Gastrocnemius medialis (tissue), 4 donors: ENCODE measurements around the gene CEND1.

Experiments
- POLR2A ChIP-seq, 2 donors: fragments of 450-650 bp; IDR thresholded peaks; one replicate each; pipeline ENCODE4 v1.6.1; 2017; ENCODE audit warnings: antibody characterized with exemption in 2 of 2, mild to moderate bottlenecking in 2 of 2, moderate library complexity in 2 of 2
- TF ChIP-seq, protein P1 (sequence below), 5 experiments: fragments of 450-650 bp in 3 of 5; fragments of 200-600 bp in 2 of 5; sonication (generic) in 2 of 5; IDR thresholded peaks in 4 of 5; conservative IDR thresholded peaks in 1 of 5; 1 replicate in 4 of 5; 2 replicates in 1 of 5; pipeline ENCODE4 v1.5.1; 2016 to 2019; ENCODE audit warnings: antibody characterized with exemption in 5 of 5, mild to moderate bottlenecking in 3 of 5, moderate library complexity in 3 of 5

DNA sequence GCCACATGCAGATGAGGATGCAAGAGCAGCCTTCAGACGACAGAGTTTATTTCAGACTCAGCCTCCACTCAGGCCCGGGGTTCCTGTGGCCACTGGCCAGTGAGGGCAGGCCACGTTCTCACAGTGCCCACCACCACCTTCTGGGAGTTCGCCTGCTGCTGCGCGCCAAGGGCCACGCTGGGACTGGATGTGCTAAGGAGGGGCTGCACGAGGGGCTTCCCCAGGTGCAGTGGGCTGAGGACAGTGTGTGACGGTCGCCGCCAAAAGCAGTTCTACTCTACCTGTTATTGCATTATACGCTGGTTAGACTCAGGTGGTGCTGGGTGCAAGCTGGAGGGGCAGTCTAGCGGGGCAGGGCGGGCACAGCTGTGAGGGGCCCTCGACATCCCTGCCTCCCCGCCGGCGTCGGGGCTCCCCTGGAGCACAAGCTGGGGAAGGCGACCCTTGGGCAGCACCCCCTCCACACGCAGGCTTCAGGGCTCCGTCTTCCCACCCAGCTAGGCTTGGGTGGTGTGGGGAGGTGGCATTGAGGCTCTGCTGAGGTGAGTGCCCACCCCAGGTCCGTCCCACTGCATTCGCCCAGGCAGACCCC lies 2.7 kb downstream of the CEND1 start:
- TF ChIP-seq, protein P1, sequence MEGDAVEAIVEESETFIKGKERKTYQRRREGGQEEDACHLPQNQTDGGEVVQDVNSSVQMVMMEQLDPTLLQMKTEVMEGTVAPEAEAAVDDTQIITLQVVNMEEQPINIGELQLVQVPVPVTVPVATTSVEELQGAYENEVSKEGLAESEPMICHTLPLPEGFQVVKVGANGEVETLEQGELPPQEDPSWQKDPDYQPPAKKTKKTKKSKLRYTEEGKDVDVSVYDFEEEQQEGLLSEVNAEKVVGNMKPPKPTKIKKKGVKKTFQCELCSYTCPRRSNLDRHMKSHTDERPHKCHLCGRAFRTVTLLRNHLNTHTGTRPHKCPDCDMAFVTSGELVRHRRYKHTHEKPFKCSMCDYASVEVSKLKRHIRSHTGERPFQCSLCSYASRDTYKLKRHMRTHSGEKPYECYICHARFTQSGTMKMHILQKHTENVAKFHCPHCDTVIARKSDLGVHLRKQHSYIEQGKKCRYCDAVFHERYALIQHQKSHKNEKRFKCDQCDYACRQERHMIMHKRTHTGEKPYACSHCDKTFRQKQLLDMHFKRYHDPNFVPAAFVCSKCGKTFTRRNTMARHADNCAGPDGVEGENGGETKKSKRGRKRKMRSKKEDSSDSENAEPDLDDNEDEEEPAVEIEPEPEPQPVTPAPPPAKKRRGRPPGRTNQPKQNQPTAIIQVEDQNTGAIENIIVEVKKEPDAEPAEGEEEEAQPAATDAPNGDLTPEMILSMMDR (IDR thresholded peaks at IDR 0.05 in 4 of 5, conservative IDR thresholded peaks at IDR 0.05 in 1 of 5), result no peak
- TF ChIP-seq POLR2A (IDR thresholded peaks at IDR 0.05), result no peak
